HG03565 (cell line): ENCODE results near the gene CPT1A.

Experiments used
- ATAC-seq: cut with Tn5 transposase; IDR thresholded peaks from one replicate; pipeline ENCODE4 v1.9.1; 2021; ENCODE audit warnings: mild to moderate bottlenecking, moderate library complexity; ENCODE audit not compliant: unreplicated experiment

The CPT1A gene

DNA sequence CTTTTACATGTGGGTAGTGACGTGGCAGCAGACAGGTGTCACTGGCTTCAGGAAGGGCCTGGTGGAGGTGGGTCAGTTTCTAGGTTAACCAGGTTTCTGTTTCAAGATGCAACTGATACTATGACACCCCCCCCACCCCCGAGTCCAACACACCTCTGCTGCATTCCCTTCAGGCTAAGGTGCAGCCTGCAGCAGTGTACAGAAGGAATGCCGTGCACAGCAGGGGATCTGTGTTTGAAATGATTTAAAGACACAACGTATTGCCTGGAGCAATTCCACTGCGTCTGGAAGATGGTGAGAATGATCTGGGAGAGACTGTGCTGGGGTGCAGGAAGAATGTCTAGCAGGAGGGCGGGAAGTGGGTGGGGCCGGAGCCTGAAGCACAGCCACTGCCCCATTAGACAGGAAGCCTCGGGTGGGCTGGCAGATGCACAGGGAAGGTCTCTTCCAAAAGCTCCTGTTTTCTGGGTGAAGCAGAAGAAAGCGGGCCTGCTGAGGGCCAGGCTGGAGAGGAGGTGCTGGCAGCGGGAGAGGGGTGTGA lies 78.5 kb downstream of the CPT1A start:
- no peak for ATAC-seq

DNA sequence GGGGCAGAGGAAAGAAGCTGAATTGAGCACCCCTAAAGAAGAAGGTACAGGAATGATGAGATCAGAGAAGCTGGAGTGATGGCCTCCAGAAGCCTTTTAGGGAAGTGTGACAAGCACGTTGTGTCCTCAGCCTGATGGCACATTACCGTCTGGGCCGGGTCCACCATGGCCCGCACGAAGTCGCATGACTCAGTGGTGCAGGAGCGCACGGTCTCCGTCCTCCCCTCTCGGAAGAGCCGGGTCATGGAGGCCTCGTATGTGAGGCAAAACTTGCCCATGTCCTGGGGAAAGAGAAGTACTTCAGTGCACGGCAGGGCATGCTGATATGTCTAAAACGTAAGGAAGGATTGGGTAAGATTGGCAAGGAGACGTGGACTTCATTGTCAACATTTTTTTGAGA lies 79.2 kb downstream of the CPT1A start:
- ATAC-seq: no peak

DNA sequence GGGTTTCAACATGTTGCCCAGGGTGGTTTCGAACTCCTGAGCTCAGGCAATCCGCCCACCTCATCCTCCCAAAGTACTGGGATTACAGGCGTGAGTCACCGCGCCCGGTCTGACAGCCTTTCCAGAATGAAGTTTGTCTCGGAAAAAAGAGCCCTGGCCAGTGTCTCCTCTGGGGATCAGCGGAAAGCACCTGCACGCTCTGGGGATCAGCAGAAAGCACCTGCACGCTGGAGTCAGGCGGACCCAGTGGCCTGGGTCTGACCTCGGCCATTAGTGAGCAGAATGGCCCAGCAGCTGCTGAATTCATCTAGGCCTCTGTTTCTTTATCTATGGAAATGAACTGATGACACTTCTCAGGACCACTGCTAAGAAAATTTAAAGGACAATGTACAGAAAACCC lies 79.9 kb downstream of the CPT1A start:
- no peak for ATAC-seq

DNA sequence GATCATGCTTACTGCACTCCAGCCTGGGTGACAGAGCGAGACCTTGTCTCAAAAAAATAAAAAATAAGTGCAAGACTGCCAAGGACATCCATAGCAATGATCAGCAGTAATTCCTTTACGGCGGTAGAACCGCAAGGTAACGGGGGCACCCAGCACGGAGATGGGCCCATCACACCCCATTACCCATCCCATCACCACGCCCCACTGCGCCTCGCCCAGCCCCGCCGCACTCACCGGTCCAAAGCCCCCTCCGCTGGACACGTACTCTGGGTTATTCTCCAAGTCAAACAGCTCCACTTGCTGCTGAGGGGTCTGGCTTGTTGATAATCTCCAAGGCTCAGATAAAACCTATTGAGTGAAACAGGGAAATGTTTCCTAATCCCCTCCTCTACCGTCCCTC lies 81.7 kb downstream of the CPT1A start:
- no peak for ATAC-seq

DNA sequence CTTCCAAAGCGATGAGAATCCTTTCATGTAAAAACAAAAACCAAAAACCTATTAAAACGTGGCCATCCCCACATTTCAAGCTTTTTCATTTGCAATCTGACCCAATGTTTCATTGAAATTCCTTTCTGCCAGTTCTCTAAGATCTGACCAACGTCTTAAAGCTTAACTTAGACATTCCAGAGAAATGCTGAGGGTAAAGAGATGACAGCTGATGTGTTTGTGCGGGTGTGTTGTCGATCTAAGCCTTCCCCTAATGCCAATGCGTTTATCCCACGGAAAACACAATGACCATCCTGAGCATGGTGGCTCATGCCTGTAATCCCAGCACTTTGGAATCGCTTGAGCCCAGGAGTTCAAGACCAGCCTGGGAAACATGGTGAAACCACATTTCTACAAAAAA lies 84.0 kb downstream of the CPT1A start:
- no peak for ATAC-seq

DNA sequence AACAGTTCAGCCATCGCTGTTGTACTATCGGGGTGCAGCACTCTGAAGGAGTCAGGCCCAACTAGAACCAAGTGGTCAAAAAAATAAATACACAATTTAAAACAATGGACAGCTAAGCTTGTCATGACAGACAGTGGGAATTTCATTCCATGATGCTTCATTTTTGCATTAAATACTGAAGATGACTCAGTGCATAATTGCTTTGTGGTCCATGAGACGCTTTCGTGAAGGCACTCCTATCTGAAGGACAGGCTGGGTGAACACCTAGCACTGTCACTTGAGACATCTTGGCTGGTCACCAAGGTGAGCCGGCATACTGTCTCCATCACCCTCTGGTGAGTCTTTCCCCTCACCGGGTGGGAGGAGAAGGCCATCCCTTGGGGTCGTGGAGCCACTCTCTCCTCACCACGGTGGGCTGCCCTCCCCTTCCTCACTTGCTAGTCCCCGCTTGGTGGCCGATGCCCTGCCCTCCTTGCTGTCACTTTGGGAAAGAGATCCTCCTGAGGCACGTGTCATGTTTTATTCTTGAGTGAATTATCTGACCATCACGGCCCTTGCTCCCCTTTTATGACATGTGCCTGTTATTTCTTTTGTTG lies 85.4 kb downstream of the CPT1A start:
- ATAC-seq: no peak

DNA sequence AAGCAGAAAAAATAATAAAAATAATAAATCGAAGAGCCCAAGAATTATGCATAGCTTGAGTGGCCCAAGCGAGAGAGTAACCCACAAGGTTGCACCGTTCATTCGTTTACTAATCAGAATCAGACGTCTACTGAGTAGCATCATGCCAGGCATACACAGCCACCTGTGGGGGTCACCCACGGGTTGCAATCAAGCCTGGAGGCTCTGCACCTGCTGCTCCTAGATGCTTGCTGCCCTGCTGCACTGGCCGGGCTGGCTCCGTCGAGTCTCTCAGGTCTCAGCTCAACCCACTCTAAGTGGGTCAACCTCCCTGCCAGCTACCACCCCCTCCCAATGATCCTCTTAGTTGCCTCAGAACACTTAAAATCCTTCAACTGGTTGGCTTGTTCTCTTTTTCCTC lies 88.4 kb downstream of the CPT1A start:
- no peak for ATAC-seq

DNA sequence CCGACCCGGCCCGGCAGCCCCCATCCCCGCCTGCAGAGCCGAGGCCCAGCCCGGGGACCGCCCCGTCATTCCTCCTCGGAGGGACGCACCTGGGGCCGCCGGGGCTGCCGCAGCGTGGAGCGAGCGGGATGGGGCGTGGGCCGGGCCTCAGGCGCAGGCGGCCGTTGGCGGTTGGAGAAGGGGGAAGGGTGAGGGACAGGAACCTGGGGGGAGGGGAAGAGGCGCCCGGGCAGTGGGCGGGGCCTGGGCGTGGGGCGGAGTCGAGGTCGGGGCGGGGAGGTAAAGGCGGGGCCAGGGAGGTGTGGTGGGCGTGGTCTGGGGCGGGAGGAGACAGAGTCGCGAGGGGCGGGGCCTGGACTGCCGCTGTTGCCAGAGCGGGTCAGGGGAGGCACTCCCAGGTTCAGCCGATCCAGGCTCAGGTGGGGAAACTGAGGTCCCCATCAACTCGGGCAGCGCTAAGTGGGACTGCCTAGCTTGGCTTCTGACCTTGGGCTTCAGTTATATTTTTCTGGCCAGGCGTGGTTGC lies 90.3 kb downstream of the CPT1A start, which contains the start of gene TESMIN:
TSS of gene TESMIN (minus strand) at position 190 of the 526 bp plus-strand sequence. CDS start 860 bp downstream, outside the sequence.
- ATAC-seq: no peak

DNA sequence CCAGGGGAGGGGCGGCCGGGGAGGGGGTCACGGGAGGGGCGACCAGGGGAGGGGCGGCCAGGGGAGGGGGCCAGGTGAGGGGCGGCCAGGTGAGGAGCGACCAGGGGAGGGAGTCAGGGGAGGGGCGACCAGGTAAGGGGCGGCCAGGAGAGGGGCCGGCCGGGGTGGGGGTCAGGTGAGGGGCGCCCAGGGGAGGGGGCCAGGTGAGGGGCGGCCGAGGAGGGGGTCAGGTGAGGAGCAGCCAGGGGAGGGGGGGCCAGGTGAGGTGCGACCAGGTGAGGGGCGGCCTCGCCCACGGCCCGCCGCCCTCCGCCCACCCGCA lies 90.8 kb downstream of the CPT1A start:
- ATAC-seq: no peak

DNA sequence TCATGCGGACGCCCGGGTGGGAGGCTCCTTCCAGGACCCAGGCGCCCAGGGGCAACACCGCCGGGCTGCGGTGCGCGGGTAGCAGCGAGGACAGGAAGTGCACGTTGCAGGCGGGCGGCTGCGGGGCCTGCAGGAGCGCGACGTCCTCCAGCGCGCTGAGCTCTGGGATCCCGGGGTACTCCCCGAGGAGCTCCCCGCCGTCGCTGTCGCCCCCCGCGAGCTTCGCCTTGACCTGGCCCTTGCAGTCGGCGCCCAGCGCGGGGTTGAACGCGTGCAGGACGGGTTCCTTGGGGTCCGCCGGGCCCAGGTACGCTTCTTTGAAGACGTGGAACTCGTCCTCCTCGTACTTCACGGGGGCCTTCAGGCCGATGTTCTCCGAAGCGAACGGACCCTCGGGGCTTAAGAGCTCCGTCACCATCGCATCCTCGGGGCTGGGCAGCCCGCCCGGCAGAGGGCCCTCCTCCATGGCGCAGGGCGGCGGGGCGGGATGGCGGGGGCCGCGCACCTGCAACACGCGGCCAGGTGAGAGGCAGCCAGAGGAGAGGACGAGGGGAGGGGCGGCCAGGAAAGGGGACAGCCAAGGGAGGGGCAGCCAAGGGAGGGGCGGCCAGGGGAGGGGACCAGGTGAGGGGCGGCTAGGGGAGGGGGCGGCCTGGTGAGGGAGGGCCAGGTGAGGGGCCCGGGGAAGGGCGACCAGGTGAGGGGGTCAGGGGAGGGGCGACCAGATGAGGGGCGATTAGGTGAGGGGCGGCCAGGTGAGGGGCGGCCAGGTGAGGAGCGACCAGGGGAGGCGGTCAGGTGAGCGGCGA lies 91.3 kb downstream of the CPT1A start:
- ATAC-seq: no peak

DNA sequence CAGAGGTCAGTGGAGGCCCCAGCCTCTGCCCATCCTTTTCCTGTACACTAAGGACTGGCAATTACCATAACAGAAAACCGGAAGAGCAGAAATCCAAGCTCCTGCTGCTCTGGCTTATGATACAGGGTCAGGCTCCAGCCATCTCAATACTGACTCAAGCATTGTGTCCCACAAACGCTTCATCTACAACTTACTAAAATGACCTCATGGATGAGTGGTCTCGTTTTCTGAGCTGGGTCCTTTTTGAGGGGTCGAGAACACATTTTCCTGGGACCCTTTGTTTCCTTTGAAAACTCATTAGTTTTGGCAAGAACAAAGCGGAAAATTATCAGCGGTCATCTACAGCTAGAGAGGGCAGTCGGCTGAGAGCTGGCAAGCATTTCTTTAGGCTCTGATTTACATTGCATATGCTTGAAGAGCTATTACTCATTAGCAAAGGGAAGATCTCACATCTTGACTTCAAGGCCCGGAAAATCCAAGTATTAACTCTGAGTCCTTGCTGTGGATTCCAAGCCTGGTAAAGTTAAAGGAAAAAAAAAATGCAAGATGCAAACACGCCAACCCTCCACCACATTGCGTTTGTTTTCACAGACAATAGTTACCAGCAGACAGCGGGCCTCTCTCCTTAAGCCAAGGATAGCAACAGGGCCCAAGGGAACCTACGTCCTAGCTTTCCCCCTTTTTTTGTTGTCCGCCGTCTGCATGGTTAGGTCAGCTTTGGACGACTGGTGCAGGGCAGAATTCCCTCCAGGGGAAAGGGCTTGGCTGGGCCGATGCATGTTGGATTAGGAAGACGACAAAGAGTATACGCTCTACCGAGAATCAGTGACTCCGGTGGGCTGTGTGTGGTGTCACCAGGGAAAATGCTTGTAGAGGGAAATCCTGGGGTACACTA lies 92.2 kb downstream of the CPT1A start:
- ATAC-seq: no peak

DNA sequence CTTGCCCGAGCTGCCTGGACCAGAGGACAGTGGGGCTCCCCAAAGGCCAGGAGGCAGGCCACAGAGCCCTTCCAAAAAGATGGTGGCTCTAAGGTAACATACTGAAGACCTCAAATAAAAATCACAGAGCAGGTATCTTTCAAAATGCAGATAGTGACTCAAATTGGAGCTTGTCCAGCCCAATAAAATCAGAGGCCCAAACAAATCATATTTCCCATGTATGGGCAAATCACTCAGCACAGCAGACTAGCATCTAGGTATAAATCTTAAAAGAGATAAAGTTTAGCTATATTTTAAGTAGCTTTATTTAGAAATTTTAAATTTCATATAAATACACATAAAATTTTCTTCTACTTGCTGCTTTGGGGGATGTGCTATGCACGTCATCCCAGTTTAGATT lies 93.7 kb downstream of the CPT1A start:
- ATAC-seq: no peak

DNA sequence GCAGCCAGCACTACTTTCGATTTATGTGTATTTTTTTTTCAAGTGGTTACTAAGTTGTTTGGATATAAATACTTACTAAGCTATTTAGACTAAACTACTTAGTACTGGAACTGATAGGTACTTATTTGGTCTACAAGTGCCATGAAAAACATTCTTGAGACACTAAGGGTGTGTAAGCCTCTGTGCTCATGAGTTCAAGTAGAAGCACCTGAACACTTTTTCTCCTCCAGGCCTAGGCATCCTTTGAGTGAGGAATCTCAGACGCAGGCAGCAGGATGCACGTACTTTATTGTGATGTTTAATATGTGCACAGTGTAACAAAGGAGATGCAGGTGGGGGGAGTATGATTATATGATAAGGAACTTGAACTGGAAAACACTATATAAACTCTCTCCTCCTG lies 98.2 kb downstream of the CPT1A start:
- ATAC-seq: no peak

DNA sequence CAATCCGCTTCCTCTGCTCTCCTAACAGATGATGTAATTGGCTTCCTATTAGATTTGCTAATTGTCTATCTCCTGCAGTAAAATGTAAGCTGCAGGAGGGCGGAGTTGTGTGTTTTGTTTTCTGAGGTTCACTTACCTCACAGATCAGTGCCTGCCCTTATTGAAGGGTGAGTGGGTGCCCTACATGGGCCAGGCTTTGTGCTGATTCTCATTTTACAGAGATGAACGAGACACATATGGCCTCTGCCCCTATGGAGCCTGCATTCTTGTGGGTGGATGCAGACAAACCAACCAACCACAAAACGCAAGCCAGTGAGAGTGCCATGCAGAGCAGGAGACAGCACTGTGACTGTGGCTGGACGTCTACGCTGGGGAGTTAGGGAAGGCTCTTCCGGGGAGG lies 100.3 kb downstream of the CPT1A start:
- ATAC-seq: no peak

DNA sequence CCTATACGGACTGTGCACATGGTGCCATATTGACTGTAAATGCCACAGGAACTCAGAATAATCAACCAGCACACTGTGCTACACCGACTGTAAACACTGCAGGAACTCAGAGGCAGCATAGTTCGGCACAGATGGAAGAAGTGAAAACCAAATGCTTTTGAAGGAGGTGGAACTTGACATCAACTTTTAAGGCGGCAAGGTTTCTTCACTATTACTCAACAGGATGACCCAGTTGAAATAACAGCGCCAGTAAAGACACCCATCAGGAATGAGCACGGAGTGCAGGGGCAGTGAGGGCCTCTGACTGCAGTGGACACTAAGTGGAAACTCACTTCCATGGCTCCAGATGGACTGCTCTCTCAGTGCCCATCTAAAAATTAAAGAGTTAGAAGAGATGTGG lies 106.1 kb downstream of the CPT1A start:
- ATAC-seq: no peak

DNA sequence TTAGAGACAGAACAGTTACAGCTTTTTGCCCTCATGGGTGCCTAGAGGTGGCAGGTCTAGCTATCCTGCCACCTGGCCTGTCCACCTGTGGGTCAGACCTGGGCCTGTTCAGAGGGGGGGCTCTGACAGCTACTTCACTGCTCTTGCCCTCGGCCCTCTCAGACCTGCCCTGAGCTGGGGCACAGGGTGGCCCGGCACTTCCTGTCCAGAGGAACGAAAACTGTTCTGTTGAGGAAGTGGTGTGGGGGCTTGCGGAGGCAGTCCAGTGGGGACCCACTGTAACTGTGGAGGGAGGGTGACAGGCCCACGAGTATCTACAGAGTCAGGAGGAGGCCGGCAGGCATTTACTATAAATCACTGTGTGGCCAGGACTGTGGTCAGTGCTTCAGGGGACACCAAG lies 106.6 kb downstream of the CPT1A start:
- ATAC-seq: no peak

DNA sequence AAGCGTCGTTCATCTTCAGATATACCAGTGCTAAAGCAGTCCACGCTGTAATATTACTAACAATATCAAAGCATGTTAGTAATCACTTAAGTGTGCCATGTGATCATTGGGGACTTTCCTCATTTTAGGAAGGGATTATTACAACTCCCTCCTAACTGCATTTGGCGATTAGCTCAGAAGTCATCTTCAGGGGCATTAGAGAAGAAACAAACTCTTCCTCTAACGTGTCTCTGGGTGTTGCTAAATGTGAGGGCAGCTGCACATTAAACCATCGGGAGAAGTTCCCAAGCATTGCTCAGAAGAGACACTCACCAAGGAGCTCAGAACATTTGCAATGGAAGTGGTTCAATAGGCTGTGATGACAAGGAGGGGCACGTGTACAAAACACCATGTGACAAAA lies 107.6 kb downstream of the CPT1A start:
- no peak for ATAC-seq

DNA sequence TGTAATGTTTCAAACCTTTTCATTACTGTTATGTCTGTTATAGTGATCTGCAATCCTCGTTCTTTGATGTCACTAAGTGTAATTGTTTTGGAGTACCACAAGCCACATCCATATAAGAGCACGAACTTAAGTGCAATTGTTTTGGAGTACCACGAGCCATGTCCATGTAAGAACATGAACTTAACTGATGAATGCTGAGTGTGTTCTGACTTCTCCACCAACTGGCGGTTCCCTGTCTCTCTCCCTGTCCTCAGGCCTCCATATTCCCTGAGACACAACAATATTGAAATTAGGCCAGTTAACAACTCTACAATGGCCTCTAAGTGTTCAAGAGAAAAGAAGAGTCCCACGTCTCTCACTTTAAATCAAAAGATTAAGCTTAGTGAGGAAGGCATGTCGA lies 113.9 kb downstream of the CPT1A start:
- no peak for ATAC-seq

DNA sequence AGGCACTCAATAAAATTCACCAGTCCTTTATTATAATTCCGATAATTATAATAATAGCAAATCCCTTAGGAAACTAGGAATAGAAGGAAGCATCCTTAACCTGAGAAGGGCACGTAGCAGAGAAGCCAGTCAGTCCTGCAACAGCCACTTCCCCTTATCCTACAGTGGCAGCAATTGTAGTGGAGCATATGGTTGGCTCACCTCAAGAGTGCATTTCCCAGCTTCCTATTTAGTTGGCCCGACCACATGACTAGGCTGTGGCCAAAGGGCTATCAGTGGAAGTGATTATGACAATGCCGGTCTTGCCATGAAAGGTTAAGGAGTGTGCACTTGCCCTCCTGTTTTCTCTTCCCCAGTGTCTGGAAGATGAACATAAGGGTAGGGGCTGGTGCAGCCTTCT lies 117.4 kb downstream of the CPT1A start:
- ATAC-seq: no peak

DNA sequence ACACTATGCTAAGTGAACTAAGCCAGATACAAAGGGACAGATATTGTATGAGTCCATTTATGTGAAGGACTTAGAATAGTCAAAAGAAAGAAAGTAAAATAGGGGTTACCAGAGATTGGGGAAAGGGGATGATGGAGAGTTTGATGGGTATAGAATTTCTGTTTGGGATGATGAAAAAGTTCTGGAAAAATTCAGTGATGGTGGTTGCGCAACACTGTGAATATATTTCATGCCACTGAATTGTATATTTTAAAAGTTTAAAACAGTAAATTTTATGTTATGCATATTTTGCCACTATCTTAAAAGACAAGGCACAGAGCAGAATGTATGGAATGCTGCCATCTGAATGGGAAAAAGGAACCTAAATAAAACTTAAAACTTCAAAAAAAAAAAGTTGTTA lies 119.6 kb downstream of the CPT1A start:
- ATAC-seq: no peak

DNA sequence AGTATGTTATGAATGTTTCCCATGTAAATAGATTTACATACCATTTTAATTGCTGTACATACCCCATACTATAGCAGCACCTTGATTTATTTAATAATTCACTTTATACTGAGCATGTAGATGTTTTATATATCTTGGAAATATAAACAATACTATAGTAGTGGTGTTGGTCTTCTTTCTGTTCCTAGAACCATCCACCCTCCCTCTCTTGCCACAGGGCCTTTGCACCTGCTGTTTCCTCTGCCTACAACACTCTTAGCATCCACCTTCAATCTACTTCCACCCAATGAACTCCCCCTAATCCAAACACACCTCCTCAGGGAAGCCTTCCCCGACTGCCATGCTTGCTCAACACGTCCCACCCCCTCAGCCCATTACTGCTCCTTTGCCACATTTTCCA lies 120.6 kb downstream of the CPT1A start:
- ATAC-seq: no peak
